Cerebellar cortex (tissue), 1 donor: ENCODE data around the gene DMRT3.
"Not testable (repeated sequence)": the region's sequence is repeated elsewhere in the genome, so short reads cannot be mapped to it uniquely, and the experiment has no call there.

Experiments
- DNase-seq: peaks from one replicate; pipeline ENCODE4 v3.0.0-alpha.2; 2015; ENCODE audit warnings: low spot score

DMRT3 gene

DNA sequence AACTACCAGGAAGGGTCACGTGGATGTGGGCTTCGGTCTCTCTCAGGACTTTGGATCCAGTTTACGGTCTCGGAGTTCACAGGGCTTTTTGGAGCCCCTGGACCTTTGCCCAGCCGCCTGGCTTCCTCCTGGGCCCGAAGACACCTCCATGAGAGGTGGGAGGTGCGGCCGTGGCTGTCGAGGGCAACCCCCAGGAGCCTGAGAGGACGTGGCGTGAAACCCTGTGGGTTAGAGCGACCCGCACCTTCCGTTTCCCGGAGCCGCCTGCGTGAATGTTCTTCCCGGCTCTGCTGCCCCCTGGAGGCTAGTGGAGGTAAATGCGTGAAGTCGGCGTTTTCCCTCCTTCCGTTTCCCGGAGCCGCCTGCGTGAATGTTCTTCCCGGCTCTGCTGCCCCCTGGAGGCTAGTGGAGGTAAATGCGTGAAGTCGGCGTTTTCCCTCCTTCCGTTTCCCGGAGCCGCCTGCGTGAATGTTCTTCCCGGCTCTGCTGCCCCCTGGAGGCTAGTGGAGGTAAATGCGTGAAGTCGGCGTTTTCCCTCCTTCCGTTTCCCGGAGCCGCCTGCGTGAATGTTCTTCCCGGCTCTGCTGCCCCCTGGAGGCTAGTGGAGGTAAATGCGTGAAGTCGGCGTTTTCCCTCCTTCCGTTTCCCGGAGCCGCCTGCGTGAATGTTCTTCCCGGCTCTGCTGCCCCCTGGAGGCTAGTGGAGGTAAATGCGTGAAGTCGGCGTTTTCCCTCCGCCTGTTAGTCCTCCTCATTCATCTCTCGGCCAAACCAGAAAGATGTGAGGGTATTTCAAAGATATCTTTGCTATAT lies 22.1 kb downstream of the DMRT3 start:
- not testable (repeated sequence) for DNase-seq

GRCh38 chr9:1001838-1002237 lies 25.4 kb downstream of the DMRT3 start:
- no peak for DNase-seq

DNA sequence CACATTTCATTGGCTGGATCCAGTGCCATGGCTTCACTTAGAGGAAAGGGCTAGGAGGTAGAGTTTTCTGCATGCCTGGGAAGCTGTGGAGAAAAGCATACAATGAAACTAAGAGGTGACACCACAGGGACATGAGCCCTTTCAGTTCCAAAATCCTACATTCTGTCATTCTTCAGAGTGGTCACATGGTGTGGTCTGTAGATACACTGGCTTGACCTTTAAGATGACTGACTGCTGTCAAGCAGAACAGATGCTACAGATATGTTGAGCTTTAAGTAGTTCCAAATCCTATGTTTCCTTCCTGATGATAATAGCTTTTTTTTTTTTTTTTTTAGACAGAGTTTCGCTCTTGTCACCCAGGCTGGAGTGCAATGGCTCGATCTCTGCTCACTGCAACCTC lies 26.2 kb downstream of the DMRT3 start:
- DNase-seq, result no peak

DNA sequence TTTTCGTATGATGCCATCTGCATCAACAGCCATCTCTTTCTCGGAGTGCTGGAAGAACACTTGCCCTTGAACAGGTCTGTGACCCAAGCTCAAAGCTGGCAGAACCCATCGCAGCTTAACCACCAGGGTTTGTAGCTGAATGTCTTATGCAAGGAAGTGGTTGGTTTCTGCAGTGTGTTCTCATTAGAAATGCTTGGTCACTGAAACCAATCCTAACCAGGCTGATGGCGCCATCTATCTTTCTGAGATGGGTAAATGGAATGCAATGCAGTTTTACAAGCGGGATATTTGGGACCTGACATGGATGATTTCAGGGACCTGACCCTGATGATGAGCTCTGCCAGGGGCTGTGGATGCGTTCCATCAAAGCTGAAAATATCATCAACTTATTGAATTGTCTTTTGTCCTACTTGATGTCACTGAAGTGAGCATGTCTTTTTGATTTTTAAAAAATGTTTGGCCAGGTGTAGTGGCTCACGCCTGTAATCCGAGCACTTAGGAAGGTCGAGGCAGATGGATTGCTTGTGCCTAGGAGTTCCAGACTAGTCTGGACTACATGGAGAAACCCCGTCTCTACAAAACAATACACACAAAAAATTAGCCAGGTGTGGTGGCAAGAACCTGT lies 28.7 kb downstream of the DMRT3 start:
- peak; percentile 13 for DNase-seq

DNA sequence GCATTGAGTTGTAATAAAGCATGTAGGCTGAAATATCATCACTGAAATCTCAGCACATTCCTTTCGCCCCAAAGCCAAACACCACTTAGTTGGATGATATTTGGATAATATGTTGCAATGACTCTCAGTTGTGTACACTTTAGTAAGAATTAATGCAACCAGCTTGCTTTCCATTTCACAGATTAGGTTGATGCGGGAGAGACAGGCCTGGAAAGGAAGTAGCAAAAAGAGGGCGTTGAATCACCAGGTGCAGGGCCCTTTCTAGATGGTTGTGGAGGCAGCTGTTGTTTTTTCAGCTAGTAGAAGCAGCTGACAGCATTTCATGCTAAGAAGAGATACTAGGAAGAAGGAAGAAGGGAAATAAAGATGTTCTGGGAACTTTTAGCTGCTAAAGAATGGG lies 30.9 kb downstream of the DMRT3 start:
- no peak for DNase-seq

DNA sequence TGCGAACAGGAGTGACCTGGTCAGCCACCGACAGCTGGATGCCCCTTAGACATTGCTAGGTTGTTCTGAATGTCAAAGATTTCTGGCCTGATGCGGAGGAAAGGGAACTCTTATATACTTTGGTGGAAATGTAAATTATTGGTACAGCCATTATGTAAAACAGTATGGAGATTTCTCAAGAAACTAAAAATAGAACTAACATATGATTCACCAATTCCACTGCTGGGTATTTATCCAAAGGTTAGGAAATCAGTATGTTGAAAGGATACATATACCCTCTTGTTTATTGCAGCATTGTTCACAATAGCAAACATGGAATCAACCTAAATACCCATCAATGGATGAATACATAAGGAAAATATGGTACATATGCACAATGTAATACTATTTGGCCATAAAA lies 31.8 kb downstream of the DMRT3 start:
- no peak for DNase-seq

DNA sequence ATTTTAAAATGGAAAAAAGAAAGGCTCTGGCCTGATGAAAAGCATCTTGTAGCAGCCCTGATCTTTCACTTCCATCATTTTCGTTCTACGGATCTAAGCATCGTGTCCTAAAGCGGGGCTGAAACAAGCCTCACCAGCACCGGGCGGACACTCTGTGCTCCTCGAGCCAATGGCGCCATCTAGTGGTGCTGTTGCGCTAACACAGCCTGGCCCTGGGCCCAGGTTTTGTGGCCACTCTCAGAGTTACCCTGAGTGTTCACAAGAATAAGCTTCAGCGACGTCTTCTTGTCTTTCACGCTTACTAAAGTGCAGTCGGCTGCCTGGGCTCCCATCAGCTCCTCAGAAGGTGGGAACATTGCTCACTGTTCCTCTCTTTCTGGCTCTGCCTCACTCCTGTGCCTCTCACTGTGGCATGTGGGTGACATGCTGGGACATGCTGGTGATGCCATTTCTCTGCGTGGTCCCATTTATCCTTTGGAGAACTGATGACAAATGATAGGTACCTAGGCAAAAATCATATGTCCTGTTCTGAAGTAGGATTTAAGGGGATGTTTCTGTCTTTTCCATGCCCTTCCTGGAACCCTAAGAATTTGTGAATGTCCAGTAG lies 32.7 kb downstream of the DMRT3 start:
- peak; percentile 66 for DNase-seq

DNA sequence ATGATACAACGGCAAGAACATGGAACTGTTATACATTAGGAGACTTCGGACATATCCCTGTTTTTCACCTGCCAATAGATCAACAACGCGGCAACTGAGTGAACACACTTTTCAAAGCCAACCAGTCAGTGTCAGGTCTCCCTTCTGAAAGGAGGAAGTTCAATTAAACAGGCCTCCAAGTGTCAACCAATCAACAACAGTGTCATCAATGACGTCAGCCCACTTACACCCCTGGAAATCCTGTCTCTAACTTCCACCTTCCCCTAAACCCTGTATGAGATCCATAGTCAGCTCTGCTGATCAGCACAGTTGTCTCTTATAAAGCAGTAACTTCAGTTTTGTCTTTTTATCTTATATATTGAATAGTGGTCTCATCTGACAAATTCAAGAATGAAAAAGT lies 36.6 kb downstream of the DMRT3 start:
- DNase-seq, result no peak

DNA sequence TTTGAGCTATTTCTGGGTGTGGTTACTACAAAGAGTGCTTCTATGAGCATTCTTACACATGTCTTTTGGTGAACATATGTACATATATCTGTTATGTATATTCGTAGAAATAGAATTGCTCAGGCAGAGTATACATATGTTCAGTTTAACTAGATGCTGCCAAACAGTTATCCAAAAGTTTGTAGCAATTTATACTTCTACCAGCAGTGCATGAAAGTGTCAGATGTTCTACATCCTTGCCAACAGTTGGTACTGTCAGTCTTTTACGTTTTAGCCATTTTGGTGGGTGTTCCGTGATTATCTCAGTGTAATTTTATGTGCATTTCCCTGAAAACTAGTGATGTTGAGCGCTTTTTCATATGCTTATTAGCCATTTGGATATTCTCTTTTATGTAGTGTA lies 37.8 kb downstream of the DMRT3 start:
- no peak for DNase-seq

- DNase-seq, result no peak
Observed at GRCh38 chr9:1014640-1015039, 38.2 kb downstream of the DMRT3 start.

DNA sequence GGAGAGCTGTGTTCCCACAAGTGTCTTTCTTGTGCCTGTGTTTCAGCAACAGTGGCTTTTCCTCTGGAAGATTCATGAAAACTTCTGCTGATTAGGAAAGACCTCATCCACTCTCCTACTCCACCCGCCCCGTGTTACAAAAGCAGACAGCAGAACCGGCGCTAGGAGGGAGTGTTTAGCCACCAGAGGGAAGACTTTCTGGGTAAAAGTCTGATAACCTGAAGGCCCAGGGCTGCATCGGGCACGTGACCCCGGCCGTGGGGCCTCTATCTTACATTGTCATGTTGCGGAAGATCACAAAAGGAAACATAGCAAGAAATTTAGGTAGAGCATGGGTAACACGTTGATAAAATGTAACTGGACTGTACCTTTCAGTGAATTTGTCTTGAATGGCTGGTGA lies 41.7 kb downstream of the DMRT3 start:
- no peak for DNase-seq

- DNase-seq, result no peak
Observed at GRCh38 chr9:1024112-1024511, 47.7 kb downstream of the DMRT3 start.

DNA sequence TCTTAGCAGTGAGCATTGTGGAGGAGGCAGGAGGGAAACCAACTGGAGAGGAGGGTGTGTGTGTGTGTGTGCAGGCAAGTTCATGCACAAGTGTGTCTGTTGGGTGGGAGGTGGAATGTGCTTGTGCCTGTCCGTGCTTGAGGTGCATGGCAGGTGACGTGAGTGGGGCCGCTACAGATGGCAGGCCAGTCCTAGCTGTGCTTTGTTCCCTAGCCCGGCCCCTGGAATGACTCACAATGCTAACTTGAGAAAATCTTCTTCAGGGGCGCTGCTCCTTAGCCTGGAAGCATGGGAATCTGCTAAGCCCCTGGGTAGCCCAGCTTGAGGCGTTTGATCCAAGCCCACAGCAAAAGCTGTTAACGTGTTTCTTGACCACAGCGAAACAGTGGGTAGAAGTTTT lies 48.7 kb downstream of the DMRT3 start:
- DNase-seq, result no peak

- no peak for DNase-seq
Observed at GRCh38 chr9:1026219-1026618, 49.8 kb downstream of the DMRT3 start.

- no peak for DNase-seq
Observed at GRCh38 chr9:1028501-1029190, 52.2 kb downstream of the DMRT3 start.

- DNase-seq, result no peak
Observed at GRCh38 chr9:1031951-1032601, 55.6 kb downstream of the DMRT3 start.

DNA sequence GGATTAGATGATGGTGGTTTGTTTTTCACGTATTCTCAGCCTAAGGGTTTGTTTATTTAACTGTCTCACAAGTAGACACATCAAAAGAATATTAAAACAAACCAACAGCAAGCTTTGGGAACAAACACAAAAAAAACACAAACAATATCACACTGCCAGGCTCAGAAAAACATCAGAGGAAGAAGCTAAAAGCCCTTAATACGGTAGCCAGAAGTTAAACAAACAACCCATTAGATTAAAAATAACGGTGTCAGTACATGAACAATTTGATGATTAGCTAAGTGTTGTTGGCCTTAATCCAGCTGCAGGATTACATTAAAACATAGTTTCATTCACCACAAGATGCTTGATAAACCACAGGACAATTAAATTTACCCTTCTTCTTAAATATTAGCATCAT lies 57.8 kb downstream of the DMRT3 start:
- DNase-seq, result no peak

DNA sequence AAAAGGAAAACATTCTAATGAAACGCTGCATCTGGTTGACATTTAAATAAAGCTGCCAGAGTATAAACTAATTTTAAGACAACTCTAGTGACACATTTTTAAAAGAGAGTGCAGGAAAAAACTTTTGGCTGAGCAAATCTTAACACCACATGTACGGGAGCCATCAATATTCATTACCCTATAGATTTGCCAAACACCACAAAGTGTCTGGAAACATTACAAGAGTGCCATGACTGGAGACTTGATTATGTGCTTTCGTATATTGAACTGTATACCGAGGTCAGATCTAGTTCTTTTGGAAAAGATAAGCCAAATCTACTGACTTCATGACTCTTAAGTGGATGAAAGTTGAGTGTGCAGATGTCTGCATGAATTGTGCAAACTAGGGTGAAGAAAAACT lies 63.1 kb downstream of the DMRT3 start:
- DNase-seq, result no peak
